BLaER1 treated with 17β-estradiol and CSF1 and Interleukin-3, amounts not matched to agents 10 nM and 100 nM (cell line): ENCODE results near the gene DCTN2.

Experiments used
- H3K27ac ChIP-seq, 11 experiments: shearing (Covaris generic); formaldehyde crosslinking; 2 replicates each; pipeline ENCODE4 v1.8.1; 2022
- H3K27me3 ChIP-seq, 11 experiments: shearing (Covaris generic); formaldehyde crosslinking; 2 replicates each; pipeline ENCODE4 v1.8.1; 2022
- H3K36me3 ChIP-seq, 11 experiments: shearing (Covaris generic); formaldehyde crosslinking; 2 replicates each; pipeline ENCODE4 v1.8.1; 2022
- H3K4me1 ChIP-seq, 10 experiments: shearing (Covaris generic); formaldehyde crosslinking; 2 replicates each; pipeline ENCODE4 v1.8.1; 2022
- H3K4me2 ChIP-seq, 11 experiments: shearing (Covaris generic); formaldehyde crosslinking; 2 replicates each; pipeline ENCODE4 v1.8.1; 2022
- H3K4me3 ChIP-seq, 10 experiments: shearing (Covaris generic); formaldehyde crosslinking; 2 replicates each; pipeline ENCODE4 v1.8.1; 2022
- H3K9ac ChIP-seq, 11 experiments: shearing (Covaris generic); formaldehyde crosslinking; 2 replicates each; pipeline ENCODE4 v1.8.1; 2022
- H3K9me3 ChIP-seq, 11 experiments: shearing (Covaris generic); formaldehyde crosslinking; replicated peaks in 1 of 11; 2 replicates each; pipeline ENCODE4 v1.8.1; 2022
- H4K20me1 ChIP-seq, 11 experiments: shearing (Covaris generic); formaldehyde crosslinking; 2 replicates each; pipeline ENCODE4 v1.8.1; 2022
- Cebpa-rat ChIP-seq, 11 experiments: shearing (Covaris generic); IDR thresholded peaks; 2 replicates each; pipeline ENCODE4 v1.8.1; 2022

The DCTN2 gene

DNA sequence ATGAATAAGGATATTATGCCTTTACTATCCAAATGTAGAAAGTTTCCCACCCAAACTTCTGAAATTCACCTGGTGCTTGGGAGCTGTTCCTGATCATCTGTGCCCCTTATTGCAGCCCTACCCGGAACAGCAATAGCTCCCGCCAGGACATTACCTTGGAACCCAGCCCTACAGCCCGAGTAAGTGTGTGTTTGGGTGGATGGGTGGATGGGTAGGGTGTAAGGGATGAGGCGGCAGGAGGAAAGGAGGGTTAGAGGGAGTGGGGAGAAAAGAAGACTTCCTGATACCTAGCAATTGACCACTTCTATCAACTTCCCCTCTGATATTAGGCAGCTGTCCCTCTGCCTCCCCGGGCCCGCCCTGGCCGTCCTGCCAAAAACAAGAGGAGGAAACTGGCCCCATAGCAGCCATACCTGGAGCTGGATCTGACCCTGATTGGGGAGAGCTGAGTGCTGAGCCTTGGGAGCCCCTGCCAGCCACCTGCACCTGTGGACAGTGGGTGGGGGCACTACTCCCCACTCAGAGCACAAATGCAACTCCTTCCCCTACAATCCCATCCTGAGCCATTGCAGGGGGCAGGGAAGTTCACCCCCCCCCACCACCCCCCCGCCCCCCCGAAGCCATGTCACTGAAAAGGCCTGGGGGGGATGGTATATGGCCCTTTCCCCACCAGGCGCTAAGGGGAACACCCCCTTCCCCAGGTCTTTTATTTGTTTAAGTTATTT is 18.0 kb downstream of the DCTN2 start:
- no peak for TF ChIP-seq Cebpa-rat (IDR thresholded peaks at IDR 0.05)
- H3K36me3 ChIP-seq, result peaks cover 91 to 99% (median 97%) of the 10 kb centered on the region in 11 experiments

DNA sequence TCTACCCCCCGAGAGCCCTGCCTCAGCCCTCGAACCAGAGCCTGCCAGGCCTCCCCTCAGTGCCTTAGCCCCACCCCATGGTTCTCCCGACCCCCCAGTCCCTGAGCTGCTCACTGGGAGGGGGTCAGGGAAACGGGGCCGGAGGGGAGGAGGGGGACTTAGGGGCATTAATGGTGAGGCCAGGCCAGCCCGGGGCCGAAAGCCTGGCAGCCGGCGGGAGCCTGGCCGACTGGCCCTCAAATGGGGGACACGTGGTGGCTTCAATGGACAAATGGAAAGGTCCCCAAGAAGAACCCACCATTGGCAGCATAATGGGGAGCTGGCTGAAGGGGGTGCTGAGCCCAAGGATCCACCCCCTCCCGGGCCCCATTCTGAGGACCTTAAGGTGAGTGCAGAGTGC is 18.8 kb downstream of the DCTN2 start:
- Histone ChIP-seq H3K9me3 (no peaks in the 10 kb centered on the region), H4K20me1 (peaks cover 23 to 94% (median 50%) of the 10 kb centered on the region in 11 experiments; a peak in 18 of 22 replicates), H3K36me3 (peaks cover 84 to 94% (median 90%) of the 10 kb centered on the region in 11 experiments), H3K27ac (no peak overlapping the region), H3K27me3 (no peaks in the 10 kb centered on the region), H3K4me3 (no peak overlapping the region), H3K4me1 (peaks cover 28 to 37% (median 33%) of the 10 kb centered on the region in 10 experiments), H3K4me2 (no peak overlapping the region), H3K9ac (no peak overlapping the region)
- no peak for TF ChIP-seq Cebpa-rat (IDR thresholded peaks at IDR 0.05)

More for the DNA sequence above, 18.0 kb downstream of the DCTN2 start:
- no peak overlapping the region for H3K4me3 ChIP-seq
- H3K4me2 ChIP-seq, result no peak overlapping the region
- H4K20me1 ChIP-seq, result peaks cover 15 to 88% (median 44%) of the 10 kb centered on the region in 11 experiments; a peak in 18 of 22 replicates
- H3K9ac ChIP-seq, result no peak overlapping the region
- no peaks in the 10 kb centered on the region for H3K9me3 ChIP-seq
- H3K27me3 ChIP-seq, result no peaks in the 10 kb centered on the region
- H3K4me1 ChIP-seq, result peaks cover 22 to 30% (median 28%) of the 10 kb centered on the region in 10 experiments
- no peak overlapping the region for H3K27ac ChIP-seq

DNA sequence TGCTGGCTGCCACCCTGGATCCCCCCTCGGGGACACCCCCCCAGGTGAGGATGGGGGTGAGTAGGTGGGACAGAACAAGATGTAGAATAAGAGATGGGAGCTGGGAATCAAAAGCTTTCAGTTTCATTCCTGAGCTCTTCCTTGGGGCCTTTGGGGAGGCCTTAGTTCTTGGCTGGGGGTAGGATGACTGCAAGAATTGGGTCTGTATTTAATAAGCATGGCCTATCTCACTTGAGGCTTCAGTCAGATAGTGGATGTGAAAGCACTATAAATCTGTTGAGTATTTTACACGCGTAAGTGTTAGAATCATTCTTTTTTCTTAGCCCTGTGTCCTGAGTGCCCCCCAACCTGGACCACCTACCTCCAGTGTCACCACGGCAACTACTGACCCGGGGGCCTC is 19.8 kb downstream of the DCTN2 start:
- Histone ChIP-seq H3K9ac (peak overlapping the region in 9 of 11 experiments; percentile 20 to 91 (median 33); a peak in 7 of 22 replicates), H3K27me3 (no peaks in the 10 kb centered on the region), H3K9me3 (no peaks in the 10 kb centered on the region), H3K27ac (peak overlapping the region in 1 of 11 experiments; percentile 39; a peak in 2 of 22 replicates), H3K4me3 (no peak overlapping the region), H4K20me1 (peaks cover 23 to 85% (median 50%) of the 10 kb centered on the region in 11 experiments; a peak in 17 of 22 replicates), H3K36me3 (peaks cover 74 to 84% (median 80%) of the 10 kb centered on the region in 11 experiments), H3K4me1 (peaks cover 29 to 39% (median 35%) of the 10 kb centered on the region in 10 experiments), H3K4me2 (no peak overlapping the region)
- no peak for TF ChIP-seq Cebpa-rat (IDR thresholded peaks at IDR 0.05)

DNA sequence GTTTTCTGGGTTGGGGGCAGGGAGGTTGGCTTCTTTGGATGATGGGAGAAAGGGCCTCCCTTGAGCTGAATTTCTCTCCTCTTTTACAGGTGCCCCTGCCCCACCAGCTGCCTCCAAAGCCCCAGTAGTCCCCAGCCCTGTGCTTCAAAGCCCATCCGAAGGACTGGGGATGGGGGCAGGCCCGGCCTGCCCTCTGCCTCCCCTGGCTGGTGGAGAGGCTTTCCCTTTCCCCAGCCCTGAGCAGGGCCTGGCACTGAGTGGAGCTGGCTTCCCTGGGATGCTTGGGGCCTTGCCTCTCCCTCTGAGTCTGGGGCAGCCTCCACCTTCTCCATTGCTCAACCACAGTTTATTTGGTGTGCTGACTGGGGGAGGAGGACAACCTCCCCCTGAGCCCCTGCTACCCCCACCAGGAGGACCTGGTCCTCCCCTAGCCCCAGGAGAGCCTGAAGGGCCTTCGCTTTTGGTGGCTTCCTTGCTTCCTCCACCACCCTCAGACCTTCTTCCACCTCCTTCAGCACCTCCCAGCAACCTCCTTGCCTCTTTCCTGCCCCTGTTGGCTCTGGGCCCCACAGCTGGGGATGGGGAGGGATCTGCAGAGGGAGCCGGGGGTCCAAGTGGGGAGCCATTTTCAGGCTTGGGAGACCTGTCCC is 20.4 kb downstream of the DCTN2 start:
- H3K9ac ChIP-seq, result peak overlapping the region; percentile 9 to 91 (median 33); a peak in 13 of 22 replicates
- H3K4me2 ChIP-seq, result peak overlapping the region in 6 of 11 experiments; percentile 3 to 100 (median 29); a peak in 5 of 22 replicates
- H3K4me1 ChIP-seq, result peaks cover 35 to 45% (median 41%) of the 10 kb centered on the region in 10 experiments
- peaks cover 23 to 79% (median 50%) of the 10 kb centered on the region in 11 experiments; a peak in 17 of 22 replicates for H4K20me1 ChIP-seq
- no peak overlapping the region for H3K4me3 ChIP-seq
- H3K36me3 ChIP-seq, result peaks cover 68 to 78% (median 74%) of the 10 kb centered on the region in 11 experiments
- TF ChIP-seq Cebpa-rat (IDR thresholded peaks at IDR 0.05), result no peak
- H3K27me3 ChIP-seq, result no peaks in the 10 kb centered on the region
- peak overlapping the region in 7 of 11 experiments; percentile 2 to 50 (median 26); a peak in 7 of 22 replicates for H3K27ac ChIP-seq
- H3K9me3 ChIP-seq, result no peaks in the 10 kb centered on the region

DNA sequence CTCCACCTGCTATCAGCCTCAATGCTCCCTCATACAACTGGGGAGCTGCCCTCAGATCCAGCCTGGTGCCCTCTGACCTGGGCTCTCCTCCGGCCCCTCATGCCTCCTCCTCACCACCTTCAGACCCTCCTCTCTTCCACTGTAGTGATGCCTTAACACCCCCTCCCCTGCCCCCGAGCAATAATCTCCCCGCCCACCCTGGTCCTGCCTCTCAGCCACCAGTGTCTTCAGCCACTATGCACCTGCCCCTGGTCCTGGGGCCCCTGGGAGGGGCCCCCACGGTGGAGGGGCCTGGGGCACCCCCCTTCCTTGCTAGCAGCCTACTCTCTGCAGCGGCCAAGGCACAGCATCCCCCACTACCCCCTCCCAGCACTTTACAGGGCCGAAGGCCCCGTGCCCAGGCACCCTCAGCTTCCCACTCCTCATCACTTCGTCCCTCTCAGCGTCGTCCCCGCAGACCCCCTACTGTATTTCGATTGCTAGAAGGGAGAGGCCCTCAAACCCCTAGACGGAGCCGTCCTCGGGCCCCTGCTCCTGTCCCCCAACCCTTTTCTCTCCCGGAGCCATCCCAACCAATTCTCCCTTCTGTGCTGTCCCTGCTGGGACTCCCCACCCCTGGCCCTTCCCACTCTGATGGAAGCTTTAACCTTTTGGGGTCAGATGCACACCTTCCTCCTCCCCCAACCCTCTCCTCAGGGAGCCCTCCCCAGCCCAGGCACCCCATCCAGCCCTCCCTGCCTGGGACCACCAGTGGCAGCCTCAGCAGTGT is 21.2 kb downstream of the DCTN2 start:
- Histone ChIP-seq H3K4me2 (peak overlapping the region; percentile 85 to 100 (median 95)), H3K4me1 (peaks cover 43 to 53% (median 49%) of the 10 kb centered on the region in 10 experiments), H3K27ac (peak overlapping the region in 5 of 11 experiments; percentile 10 to 47 (median 31); a peak in 4 of 22 replicates), H3K9me3 (no peaks in the 10 kb centered on the region), H3K9ac (peak overlapping the region; percentile 15 to 93 (median 89); a peak in 18 of 22 replicates), H4K20me1 (peaks cover 23 to 73% (median 50%) of the 10 kb centered on the region in 11 experiments; a peak in 17 of 22 replicates), H3K27me3 (no peaks in the 10 kb centered on the region), H3K4me3 (no peak overlapping the region), H3K36me3 (peaks cover 60 to 70% (median 66%) of the 10 kb centered on the region in 11 experiments)
- TF ChIP-seq Cebpa-rat (IDR thresholded peaks at IDR 0.05), result no peak

DNA sequence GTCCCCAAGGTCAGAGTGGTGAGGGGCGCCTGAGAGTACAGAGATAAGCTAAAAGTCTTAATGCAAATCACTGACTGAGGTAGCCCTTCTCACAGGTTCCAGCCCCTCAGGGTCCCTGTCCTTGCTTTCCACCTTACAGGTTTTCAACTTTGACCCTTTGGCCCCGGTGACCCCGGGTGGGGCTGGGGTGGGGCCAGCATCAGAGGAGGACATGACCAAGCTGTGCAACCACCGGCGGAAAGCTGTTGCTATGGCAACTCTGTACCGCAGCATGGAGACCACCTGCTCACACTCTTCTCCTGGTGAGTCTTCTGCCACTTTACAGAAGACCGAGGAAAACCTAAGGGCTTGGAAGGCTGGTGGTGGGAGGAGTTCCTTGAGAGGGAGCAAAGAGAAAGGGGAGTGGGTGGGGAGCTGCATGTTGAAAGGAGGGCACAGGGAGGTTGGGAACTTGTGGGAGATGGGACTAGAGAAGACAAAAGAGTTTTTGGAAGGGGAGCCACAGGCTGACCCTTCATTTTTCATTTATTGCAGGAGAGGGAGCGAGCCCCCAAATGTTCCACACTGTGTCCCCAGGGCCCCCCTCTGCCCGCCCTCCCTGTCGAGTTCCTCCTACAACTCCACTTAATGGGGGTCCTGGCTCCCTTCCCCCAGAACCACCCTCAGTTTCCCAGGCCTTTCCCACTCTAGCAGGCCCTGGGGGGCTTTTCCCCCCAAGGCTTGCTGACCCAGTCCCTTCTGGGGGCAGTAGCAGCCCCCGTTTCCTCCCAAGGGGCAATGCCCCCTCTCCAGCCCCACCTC is 22.0 kb downstream of the DCTN2 start:
- peaks cover 43 to 53% (median 49%) of the 10 kb centered on the region in 10 experiments for H3K4me1 ChIP-seq
- H3K27ac ChIP-seq, result peak overlapping the region in 10 of 11 experiments; percentile 80 to 99 (median 97); a peak in 19 of 22 replicates
- H3K4me3 ChIP-seq, result peak overlapping the region in 7 of 10 experiments; percentile 70 to 86 (median 84); a peak in 12 of 20 replicates
- no peaks in the 10 kb centered on the region for H3K27me3 ChIP-seq
- TF ChIP-seq Cebpa-rat (IDR thresholded peaks at IDR 0.05), result no peak
- H3K4me2 ChIP-seq, result peak overlapping the region; percentile 85 to 100 (median 95)
- H3K9me3 ChIP-seq, result no peaks in the 10 kb centered on the region
- H3K9ac ChIP-seq, result peak overlapping the region; percentile 84 to 93 (median 89); a peak in 20 of 22 replicates
- H4K20me1 ChIP-seq, result peaks cover 26 to 66% (median 50%) of the 10 kb centered on the region in 11 experiments; a peak in 18 of 22 replicates
- peaks cover 52 to 62% (median 59%) of the 10 kb centered on the region in 11 experiments for H3K36me3 ChIP-seq

GRCh38 chr12:57523706-57524614 is 23.0 kb downstream of the DCTN2 start:
- Histone ChIP-seq H3K9me3 (no peaks in the 10 kb centered on the region), H3K4me1 (peaks cover 45 to 58% (median 54%) of the 10 kb centered on the region in 10 experiments), H3K36me3 (peaks cover 47 to 58% (median 55%) of the 10 kb centered on the region in 11 experiments), H3K27ac (peak overlapping the region; percentile 75 to 99 (median 97)), H3K4me3 (peak overlapping the region; percentile 70 to 86 (median 78)), H3K9ac (peak overlapping the region; percentile 84 to 93 (median 89)), H3K27me3 (no peaks in the 10 kb centered on the region), H4K20me1 (peaks cover 34 to 68% (median 53%) of the 10 kb centered on the region in 11 experiments; a peak in 21 of 22 replicates), H3K4me2 (peak overlapping the region; percentile 85 to 100 (median 95))
- no peak for TF ChIP-seq Cebpa-rat (IDR thresholded peaks at IDR 0.05)
